ENCODE measurements around the gene GNA12.

The GNA12 gene

DNA sequence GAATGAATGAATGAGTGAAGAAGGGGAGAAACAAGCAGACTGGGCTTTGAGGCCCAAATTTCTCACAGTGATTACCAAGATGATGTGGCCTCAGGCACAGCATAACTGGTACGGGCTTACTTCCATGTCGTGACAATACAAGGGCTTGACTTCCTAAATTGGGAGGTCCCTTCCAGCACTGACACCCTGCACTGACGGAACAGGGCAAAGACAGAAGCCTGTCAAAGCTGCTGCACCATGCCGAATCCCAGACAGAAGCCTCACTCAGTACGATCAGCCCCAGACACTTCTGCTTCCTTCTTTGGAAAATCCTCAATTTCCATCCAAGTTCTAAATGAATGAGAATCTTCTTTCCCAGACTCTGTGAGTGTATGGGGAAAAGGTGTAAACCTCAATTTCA, 51.9 kb downstream of the GNA12 start:
- Histone ChIP-seq H3K9me3 (ENCODE audit: insufficient read depth, low read length) (no peaks in the 10 kb centered on the region), H3K27me3 (ENCODE audit: low read length) (no peaks in the 10 kb centered on the region), H3K27ac (ENCODE audit: low read depth, low read length) (no peak overlapping the region), H3K79me2 (ENCODE audit: insufficient read depth, low read length) (no peaks in the 10 kb centered on the region), H2AFZ (ENCODE audit: low read depth, low read length, severe bottlenecking) (no peak overlapping the region), H3K4me3 (ENCODE audit: insufficient read depth, low read length, poor library complexity, severe bottlenecking) (no peak overlapping the region), H3K9ac (ENCODE audit: low read length) (no peak overlapping the region), H3K9me2 (replicated peaks; ENCODE audit: insufficient read depth, low read length) (no peaks in the 10 kb centered on the region), H3K36me3 (ENCODE audit: low read length) (no peaks in the 10 kb centered on the region), H3K4me2 (ENCODE audit: low read depth, low read length, poor library complexity, severe bottlenecking) (no peak overlapping the region), H3F3A (ENCODE audit: insufficient read depth) (no peaks in the 10 kb centered on the region), H4K20me1 (ENCODE audit: low read depth, low read length) (no peaks in the 10 kb centered on the region)
- TF ChIP-seq CTCF (IDR thresholded peaks at IDR 0.05; ENCODE audit: insufficient read depth, low read length, poor library complexity, severe bottlenecking): no peak
- TF ChIP-seq EZH2phosphoT487 (conservative IDR thresholded peaks at IDR 0.05; ENCODE audit: low read length): no peak

- no peak overlapping the region for H3K4me3 ChIP-seq (ENCODE audit: insufficient read depth, low read length, poor library complexity, severe bottlenecking)
- H3K27me3 ChIP-seq (ENCODE audit: low read length): no peaks in the 10 kb centered on the region
- no peaks in the 10 kb centered on the region for H4K20me1 ChIP-seq (ENCODE audit: low read depth, low read length)
- H3K9ac ChIP-seq (ENCODE audit: low read length): no peak overlapping the region
- H3K4me2 ChIP-seq (ENCODE audit: low read depth, low read length, poor library complexity, severe bottlenecking): no peak overlapping the region
- H3K27ac ChIP-seq (ENCODE audit: low read depth, low read length): no peak overlapping the region
- no peak overlapping the region for H2AFZ ChIP-seq (ENCODE audit: low read depth, low read length, severe bottlenecking)
- no peaks in the 10 kb centered on the region for H3K9me2 ChIP-seq (replicated peaks; ENCODE audit: insufficient read depth, low read length)
- H3K9me3 ChIP-seq (ENCODE audit: insufficient read depth, low read length): no peaks in the 10 kb centered on the region
- TF ChIP-seq CTCF (IDR thresholded peaks at IDR 0.05; ENCODE audit: insufficient read depth, low read length, poor library complexity, severe bottlenecking) (no peak), EZH2phosphoT487 (conservative IDR thresholded peaks at IDR 0.05; ENCODE audit: low read length) (no peak)
- no peaks in the 10 kb centered on the region for H3F3A ChIP-seq (ENCODE audit: insufficient read depth)
- no peaks in the 10 kb centered on the region for H3K79me2 ChIP-seq (ENCODE audit: insufficient read depth, low read length)
- no peaks in the 10 kb centered on the region for H3K36me3 ChIP-seq (ENCODE audit: low read length)
These were observed 52.7 kb downstream of the GNA12 start for GRCh38 chr7:2791390-2791789.

DNA sequence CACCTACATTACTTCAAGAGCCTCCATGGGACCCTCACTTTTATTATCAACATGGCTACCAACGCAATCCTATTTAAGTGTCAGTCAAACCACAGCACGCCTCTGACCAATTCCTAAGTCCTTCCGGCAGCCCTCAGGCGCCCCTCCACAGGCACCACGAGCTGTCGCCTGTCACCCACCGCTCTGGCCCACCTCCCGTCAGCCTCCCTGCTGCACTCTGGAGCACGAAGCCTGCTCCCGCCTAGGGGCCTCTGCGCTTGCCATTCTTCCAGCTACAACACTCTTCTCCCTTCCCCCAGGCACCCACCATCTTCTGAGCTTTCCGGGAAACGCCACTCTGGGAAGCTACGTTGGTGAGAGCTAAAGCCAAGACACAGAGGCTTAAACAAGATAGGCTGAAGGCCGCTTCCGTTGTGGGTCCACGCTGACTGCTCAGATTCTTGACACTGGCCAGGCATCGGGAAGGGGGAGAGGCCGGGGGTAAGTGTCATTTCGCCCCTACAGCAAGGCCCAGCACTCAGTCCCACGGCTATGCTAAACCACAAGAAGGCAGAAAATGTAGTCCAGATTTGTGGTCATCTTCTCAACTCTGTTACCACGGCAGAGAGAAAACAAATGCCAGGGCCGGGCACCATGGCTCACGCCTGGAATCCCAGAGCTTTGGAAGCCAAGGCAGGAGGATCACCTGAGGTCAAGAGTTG, 56.7 kb downstream of the GNA12 start:
- Histone ChIP-seq H3K27ac (ENCODE audit: low read depth, low read length) (no peak overlapping the region), H3K4me2 (ENCODE audit: low read depth, low read length, poor library complexity, severe bottlenecking) (no peak overlapping the region), H3K27me3 (ENCODE audit: low read length) (no peaks in the 10 kb centered on the region), H2AFZ (ENCODE audit: low read depth, low read length, severe bottlenecking) (no peak overlapping the region), H3F3A (ENCODE audit: insufficient read depth) (no peaks in the 10 kb centered on the region), H3K79me2 (ENCODE audit: insufficient read depth, low read length) (no peaks in the 10 kb centered on the region), H3K9ac (ENCODE audit: low read length) (no peak overlapping the region), H3K9me3 (ENCODE audit: insufficient read depth, low read length) (no peaks in the 10 kb centered on the region), H4K20me1 (ENCODE audit: low read depth, low read length) (no peaks in the 10 kb centered on the region), H3K36me3 (ENCODE audit: low read length) (no peaks in the 10 kb centered on the region), H3K4me3 (ENCODE audit: insufficient read depth, low read length, poor library complexity, severe bottlenecking) (no peak overlapping the region), H3K9me2 (replicated peaks; ENCODE audit: insufficient read depth, low read length) (no peaks in the 10 kb centered on the region)
- TF ChIP-seq EZH2phosphoT487 (conservative IDR thresholded peaks at IDR 0.05; ENCODE audit: low read length): no peak
- no peak for TF ChIP-seq CTCF (IDR thresholded peaks at IDR 0.05; ENCODE audit: insufficient read depth, low read length, poor library complexity, severe bottlenecking)

Data from SU-DHL-6 (cell line).